Suprapubic skin (tissue), 3 donors: Measurements from ENCODE around the gene TGFBR3.

Experiments used
- EP300 ChIP-seq: sonication (generic); formaldehyde crosslinking; IDR thresholded peaks from one replicate; pipeline ENCODE4 v1.6.1; 2017; ENCODE audit warnings: antibody characterized with exemption
- POLR2A ChIP-seq, 2 donors: fragments of 450-650 bp; IDR thresholded peaks; one replicate each; pipeline ENCODE4 v1.6.1; 2017; ENCODE audit warnings: antibody characterized with exemption in 2 of 2, mild to moderate bottlenecking in 2 of 2, moderate library complexity in 2 of 2
- TF ChIP-seq, protein P1 (sequence below), 2 donors: fragments of 200-600 bp in 1 of 2; fragments of 450-650 bp in 1 of 2; sonication (generic) in 1 of 2; IDR thresholded peaks; one replicate each; pipeline ENCODE4 v1.5.1; 2016 to 2019; ENCODE audit warnings: antibody characterized with exemption in 2 of 2, mild to moderate bottlenecking in 1 of 2, moderate library complexity in 1 of 2

DNA sequence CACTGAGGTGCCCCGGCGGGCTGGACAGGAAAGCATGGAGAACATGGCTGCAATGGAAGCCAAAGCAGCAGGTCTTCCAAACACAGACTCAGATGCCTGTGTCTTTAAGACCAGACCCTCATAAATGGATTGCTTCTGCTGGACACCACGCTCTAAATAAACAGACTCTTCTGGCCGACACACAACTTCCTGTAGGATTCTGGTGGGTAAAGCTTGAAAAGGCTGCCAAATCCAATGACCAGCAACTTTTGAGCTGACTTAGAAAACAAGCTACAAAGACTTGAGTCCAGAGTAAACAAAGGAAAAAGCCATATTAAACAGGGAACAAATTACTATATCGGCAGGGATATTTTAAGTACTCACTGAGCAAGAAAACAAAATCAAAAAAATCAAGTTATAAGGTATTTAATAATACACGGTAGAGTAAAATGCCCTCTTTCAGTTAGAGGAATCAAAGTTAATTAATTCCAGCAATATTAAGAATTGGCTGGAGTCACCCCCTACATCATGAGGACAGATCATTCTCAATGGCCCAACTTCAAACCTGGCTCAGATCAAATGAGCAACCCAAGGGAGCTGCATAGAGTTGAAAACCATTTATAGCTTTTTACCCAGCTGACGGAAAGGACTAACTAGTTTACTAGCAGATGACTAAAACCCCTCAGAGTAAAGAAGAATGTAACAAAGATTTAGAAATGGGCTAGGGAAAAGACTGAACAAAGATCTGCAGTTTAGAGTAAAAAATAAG, 102.4 kb downstream of the TGFBR3 start:
- TF ChIP-seq, protein P1, sequence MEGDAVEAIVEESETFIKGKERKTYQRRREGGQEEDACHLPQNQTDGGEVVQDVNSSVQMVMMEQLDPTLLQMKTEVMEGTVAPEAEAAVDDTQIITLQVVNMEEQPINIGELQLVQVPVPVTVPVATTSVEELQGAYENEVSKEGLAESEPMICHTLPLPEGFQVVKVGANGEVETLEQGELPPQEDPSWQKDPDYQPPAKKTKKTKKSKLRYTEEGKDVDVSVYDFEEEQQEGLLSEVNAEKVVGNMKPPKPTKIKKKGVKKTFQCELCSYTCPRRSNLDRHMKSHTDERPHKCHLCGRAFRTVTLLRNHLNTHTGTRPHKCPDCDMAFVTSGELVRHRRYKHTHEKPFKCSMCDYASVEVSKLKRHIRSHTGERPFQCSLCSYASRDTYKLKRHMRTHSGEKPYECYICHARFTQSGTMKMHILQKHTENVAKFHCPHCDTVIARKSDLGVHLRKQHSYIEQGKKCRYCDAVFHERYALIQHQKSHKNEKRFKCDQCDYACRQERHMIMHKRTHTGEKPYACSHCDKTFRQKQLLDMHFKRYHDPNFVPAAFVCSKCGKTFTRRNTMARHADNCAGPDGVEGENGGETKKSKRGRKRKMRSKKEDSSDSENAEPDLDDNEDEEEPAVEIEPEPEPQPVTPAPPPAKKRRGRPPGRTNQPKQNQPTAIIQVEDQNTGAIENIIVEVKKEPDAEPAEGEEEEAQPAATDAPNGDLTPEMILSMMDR (IDR thresholded peaks at IDR 0.05), result no peak
- TF ChIP-seq EP300 (no peak), POLR2A (IDR thresholded peaks at IDR 0.05) (no peak)
